HG03095 (cell line): ENCODE results near the gene KIAA1614.
"Not testable (repeated sequence)": the region's sequence is repeated elsewhere in the genome, so short reads cannot be mapped to it uniquely, and the experiment has no call there.

ENCODE experiments used
- ATAC-seq: cut with Tn5 transposase; IDR thresholded peaks from one replicate; pipeline ENCODE4 v1.9.1; 2021; ENCODE audit warnings: moderate library complexity; ENCODE audit not compliant: unreplicated experiment

KIAA1614 gene

GRCh38 chr1:180954005-180954800 is 41.5 kb downstream of the KIAA1614 start:
- ATAC-seq, result peak; percentile 71

- no peak for ATAC-seq
Observed at GRCh38 chr1:180954801-180955165, 42.1 kb downstream of the KIAA1614 start.

GRCh38 chr1:180956028-180956640 is 43.4 kb downstream of the KIAA1614 start:
- no peak for ATAC-seq

- ATAC-seq, result not testable (repeated sequence)
Observed at GRCh38 chr1:180959620-180960019, 46.9 kb downstream of the KIAA1614 start.

- no peak for ATAC-seq
Observed at GRCh38 chr1:180961622-180962021, 48.9 kb downstream of the KIAA1614 start.

- ATAC-seq, result no peak
Observed at GRCh38 chr1:180962178-180962577, 49.5 kb downstream of the KIAA1614 start.

GRCh38 chr1:180964056-180964455 is 51.4 kb downstream of the KIAA1614 start:
- no peak for ATAC-seq

GRCh38 chr1:180964595-180964994 is 51.9 kb downstream of the KIAA1614 start:
- ATAC-seq, result no peak

GRCh38 chr1:180966312-180966711 is 53.6 kb downstream of the KIAA1614 start:
- ATAC-seq, result no peak

GRCh38 chr1:180966744-180967536 is 54.2 kb downstream of the KIAA1614 start:
- ATAC-seq, result no peak

- no peak for ATAC-seq
Observed at GRCh38 chr1:180967558-180967957, 54.9 kb downstream of the KIAA1614 start.

- ATAC-seq, result not testable (repeated sequence)
Observed at GRCh38 chr1:180968834-180969233, 56.1 kb downstream of the KIAA1614 start.

- ATAC-seq, result no peak
Observed at GRCh38 chr1:180969434-180969833, 56.7 kb downstream of the KIAA1614 start.

- ATAC-seq, result no peak
Observed at GRCh38 chr1:180970333-180971079, 57.8 kb downstream of the KIAA1614 start.

GRCh38 chr1:180971273-180971997 is 58.7 kb downstream of the KIAA1614 start:
- ATAC-seq, result no peak

- no peak for ATAC-seq
Observed at GRCh38 chr1:180973369-180973768, 60.7 kb downstream of the KIAA1614 start.

GRCh38 chr1:180974236-180974635 is 61.5 kb downstream of the KIAA1614 start:
- no peak for ATAC-seq

- no peak for ATAC-seq
Observed at GRCh38 chr1:180975551-180975950, 62.9 kb downstream of the KIAA1614 start.

GRCh38 chr1:180976191-180976590 is 63.5 kb downstream of the KIAA1614 start:
- ATAC-seq, result no peak

- no peak for ATAC-seq
Observed at GRCh38 chr1:180976732-180977357, 64.1 kb downstream of the KIAA1614 start.
